Memory B cell (primary cell): ENCODE measurements around the gene RAB20.

Experiments used
- ATAC-seq: fragments of 150-1000 bp; cut with Tn5 transposase; 2 replicates; pipeline ENCODE4 v1.10.0; 2021; ENCODE audit warnings: low read depth, mild to moderate bottlenecking, moderate library complexity
- DNase-seq, 2 donors: peaks; one replicate each; pipeline ENCODE4 v3.0.0; 2022; ENCODE audit warnings: low spot score in 2 of 2
- H3K27ac Mint-ChIP-seq: one replicate; pipeline ENCODE4 v1.8.0; 2022; ENCODE audit warnings: mild to moderate bottlenecking, moderate library complexity, mixed read lengths
- H3K27me3 Mint-ChIP-seq: one replicate; pipeline ENCODE4 v1.8.0; 2022; ENCODE audit warnings: mixed read lengths
- H3K36me3 Mint-ChIP-seq: one replicate; pipeline ENCODE4 v1.8.0; 2022; ENCODE audit warnings: mild to moderate bottlenecking, mixed read lengths
- H3K4me1 Mint-ChIP-seq: one replicate; pipeline ENCODE4 v1.8.0; 2022; ENCODE audit warnings: mixed read lengths
- H3K4me3 Mint-ChIP-seq: one replicate; pipeline ENCODE4 v1.8.0; 2022; ENCODE audit warnings: mild to moderate bottlenecking, moderate library complexity, mixed read lengths
- H3K9me3 Mint-ChIP-seq: one replicate; pipeline ENCODE4 v1.8.0; 2022; ENCODE audit warnings: mixed read lengths

The RAB20 gene

DNA sequence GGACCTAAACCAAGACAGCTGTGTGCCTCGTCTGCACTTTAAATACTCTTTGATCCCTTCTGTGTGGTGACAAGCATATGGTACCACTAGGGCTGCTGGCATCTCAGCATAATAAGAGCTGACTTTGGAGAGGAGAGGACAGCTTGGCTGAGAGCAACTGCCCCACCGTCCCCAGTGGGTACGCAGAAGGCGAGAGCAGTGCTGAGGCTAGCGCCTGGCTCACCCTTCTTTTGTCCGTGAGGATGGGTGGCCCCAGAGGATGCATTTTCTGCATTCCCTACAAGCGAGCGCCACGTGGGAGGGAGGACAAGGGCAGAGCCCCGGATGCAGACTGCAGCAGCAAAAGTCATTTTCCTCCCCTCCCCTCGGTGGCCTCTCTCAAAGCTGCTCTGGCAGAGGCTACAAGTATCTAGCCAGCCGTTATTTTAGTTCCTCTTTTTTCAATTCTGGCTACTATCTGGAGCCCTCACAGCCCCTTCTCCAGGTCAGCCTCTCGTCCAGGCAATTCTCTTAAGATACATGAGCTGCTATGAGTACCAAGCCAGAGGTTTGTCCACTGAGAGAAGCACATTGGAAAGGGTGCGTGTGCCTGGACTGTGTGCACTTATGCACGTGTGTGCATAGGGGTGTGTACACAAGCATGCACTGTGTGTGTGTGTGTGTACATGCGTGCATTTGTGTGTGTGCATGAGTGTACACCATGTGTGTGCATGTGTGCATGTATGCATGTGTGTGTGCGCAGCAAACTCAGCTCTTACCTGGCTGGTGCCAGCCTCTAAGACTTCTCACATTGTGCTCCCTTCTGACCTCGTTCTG, 51.3 kb downstream of the RAB20 start:
- Mint-ChIP-seq H3K4me3 (no peak overlapping the region), H3K27ac (no peak overlapping the region), H3K36me3 (no peaks in the 10 kb centered on the region), H3K27me3 (peaks cover 12% of the 10 kb centered on the region), H3K4me1 (peaks cover 8% of the 10 kb centered on the region), H3K9me3 (no peaks in the 10 kb centered on the region)
- DNase-seq (no peak), ATAC-seq (peak; percentile 67)

DNA sequence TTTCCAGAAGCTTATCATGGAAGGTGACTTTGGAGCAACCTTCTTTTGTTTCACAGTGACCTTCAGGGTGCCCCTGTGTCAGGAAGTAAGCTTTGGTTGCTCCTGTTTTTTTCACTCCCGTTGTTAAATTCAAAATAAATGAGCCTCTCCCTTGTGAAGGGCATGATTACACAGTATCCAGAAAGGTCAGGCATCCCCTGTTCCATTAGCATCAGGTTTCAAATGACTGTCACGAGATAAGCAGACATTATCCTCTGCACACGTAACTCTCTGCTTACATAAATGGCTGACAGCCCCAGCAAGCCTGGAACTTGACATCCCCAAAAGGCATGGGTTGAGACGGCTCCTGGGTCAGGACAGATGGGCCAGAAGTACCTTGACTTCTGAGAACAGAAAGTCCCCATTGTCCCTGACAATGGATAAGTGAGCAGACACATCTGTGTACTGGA, 52.0 kb downstream of the RAB20 start:
- ATAC-seq (no peak), DNase-seq (no peak)
- peaks cover 8% of the 10 kb centered on the region for H3K27me3 Mint-ChIP-seq
- H3K9me3 Mint-ChIP-seq = no peaks in the 10 kb centered on the region
- no peak overlapping the region for H3K4me3 Mint-ChIP-seq
- H3K36me3 Mint-ChIP-seq = no peaks in the 10 kb centered on the region
- no peak overlapping the region for H3K27ac Mint-ChIP-seq
- peaks cover 6% of the 10 kb centered on the region for H3K4me1 Mint-ChIP-seq

DNA sequence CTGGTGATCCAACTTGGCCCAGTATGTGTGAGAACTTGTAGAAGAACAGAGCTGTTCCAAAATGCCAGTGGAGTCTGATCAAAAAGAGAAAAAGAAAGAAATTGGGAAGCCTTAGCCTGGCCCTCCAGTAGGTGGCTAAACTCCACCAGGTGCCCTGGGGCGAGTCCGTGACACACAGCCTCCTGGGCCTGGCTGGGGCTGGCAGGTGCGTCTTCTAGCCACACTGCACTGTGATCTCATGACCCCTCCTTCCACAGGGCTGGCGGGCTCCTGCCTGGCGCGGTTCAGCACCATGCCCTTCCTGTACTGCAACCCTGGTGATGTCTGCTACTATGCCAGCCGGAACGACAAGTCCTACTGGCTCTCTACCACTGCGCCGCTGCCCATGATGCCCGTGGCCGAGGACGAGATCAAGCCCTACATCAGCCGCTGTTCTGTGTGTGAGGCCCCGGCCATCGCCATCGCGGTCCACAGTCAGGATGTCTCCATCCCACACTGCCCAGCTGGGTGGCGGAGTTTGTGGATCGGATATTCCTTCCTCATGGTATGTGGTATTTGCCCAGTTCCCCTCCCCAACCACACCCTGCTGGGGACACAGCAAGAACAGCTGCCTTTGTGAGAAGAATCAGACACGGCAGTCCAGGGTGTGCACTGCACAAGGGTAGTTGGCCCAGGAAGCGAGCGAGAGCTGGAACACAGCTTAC, 53.7 kb downstream of the RAB20 start:
- Mint-ChIP-seq H3K4me3 (no peak overlapping the region), H3K9me3 (no peaks in the 10 kb centered on the region), H3K27me3 (peaks cover 6% of the 10 kb centered on the region), H3K4me1 (peaks cover 6% of the 10 kb centered on the region), H3K27ac (no peak overlapping the region), H3K36me3 (no peaks in the 10 kb centered on the region)
- DNase-seq = no peak
- no peak for ATAC-seq

DNA sequence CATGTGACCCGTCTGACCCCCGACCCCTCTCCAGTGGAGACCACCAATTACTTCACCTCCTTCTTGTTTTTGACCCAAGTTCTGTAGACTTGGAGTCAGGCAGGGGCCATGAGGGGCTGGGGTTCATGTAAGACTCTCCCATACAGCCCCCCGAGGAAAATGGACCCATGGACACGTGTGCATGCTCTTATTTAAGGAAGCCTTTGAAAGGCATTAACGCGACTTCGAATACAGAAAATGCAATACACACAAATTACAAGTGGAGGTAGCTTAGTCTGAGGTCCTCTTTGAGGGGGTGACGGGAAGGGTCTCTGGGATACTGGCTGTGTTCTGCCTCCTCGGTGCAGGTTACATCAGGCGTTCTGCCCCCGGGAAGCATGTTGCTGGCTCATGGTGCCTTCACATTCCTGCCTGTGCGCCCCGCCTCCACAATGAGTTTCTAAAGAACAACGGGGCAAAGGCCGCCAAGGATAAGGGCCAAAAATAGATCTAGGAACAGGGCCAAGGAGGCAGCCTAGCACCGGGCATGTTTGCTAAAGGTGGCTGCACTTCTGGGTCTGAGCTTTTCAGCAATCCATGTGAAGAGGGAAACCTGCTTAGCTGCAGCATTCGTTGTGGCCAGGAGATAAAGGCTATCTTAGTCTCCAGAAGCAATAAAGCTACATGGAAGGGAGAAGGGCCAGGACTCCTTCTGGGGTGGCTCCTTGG, 54.5 kb downstream of the RAB20 start:
- ATAC-seq = no peak
- Mint-ChIP-seq H3K4me3 (no peak overlapping the region), H3K27me3 (peaks cover 9% of the 10 kb centered on the region), H3K9me3 (no peaks in the 10 kb centered on the region), H3K4me1 (peaks cover 6% of the 10 kb centered on the region), H3K27ac (no peak overlapping the region), H3K36me3 (no peaks in the 10 kb centered on the region)
- DNase-seq = no peak

DNA sequence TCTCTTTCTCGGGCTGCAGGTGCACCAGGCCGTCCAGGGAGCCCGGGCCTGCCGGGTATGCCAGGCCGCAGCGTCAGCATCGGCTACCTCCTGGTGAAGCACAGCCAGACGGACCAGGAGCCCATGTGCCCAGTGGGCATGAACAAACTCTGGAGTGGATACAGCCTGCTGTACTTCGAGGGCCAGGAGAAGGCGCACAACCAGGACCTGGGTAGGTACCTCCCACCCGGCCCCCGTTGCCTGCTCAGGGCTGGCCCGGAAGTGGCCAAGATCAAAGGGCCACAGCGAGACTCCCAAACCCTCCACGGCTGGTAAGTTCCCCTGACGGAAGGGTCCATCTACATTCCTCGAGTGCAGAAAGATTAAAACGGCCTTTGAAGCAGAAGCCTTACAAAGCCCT, 55.1 kb downstream of the RAB20 start:
- H3K4me3 Mint-ChIP-seq = no peak overlapping the region
- H3K9me3 Mint-ChIP-seq = no peaks in the 10 kb centered on the region
- DNase-seq (no peak), ATAC-seq (no peak)
- peaks cover 9% of the 10 kb centered on the region for H3K27me3 Mint-ChIP-seq
- H3K4me1 Mint-ChIP-seq = peaks cover 6% of the 10 kb centered on the region
- H3K27ac Mint-ChIP-seq = no peak overlapping the region
- no peaks in the 10 kb centered on the region for H3K36me3 Mint-ChIP-seq

DNA sequence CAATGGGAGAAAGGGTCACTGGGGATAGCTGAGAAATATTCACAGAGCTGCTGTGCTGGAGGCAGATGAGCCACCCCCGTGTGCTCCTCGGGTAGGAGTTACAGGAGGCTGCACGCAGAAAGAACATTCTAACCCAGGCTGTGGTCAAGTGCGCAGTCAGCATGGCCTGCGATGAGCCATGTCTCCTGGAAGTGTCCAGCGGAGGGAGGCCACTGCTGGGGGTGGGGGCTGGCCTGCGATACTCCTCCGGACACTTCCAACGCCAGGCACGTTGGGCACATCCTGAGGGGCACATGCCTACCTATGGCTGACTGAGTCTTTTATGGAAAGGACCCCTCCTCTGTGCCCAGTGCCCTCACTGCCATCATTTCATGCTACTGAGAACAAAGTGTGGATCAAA, 55.9 kb downstream of the RAB20 start:
- Mint-ChIP-seq H3K27ac (no peak overlapping the region), H3K36me3 (no peaks in the 10 kb centered on the region), H3K9me3 (no peaks in the 10 kb centered on the region), H3K27me3 (peaks cover 12% of the 10 kb centered on the region), H3K4me1 (peaks cover 6% of the 10 kb centered on the region), H3K4me3 (no peak overlapping the region)
- DNase-seq = no peak
- ATAC-seq = no peak

DNA sequence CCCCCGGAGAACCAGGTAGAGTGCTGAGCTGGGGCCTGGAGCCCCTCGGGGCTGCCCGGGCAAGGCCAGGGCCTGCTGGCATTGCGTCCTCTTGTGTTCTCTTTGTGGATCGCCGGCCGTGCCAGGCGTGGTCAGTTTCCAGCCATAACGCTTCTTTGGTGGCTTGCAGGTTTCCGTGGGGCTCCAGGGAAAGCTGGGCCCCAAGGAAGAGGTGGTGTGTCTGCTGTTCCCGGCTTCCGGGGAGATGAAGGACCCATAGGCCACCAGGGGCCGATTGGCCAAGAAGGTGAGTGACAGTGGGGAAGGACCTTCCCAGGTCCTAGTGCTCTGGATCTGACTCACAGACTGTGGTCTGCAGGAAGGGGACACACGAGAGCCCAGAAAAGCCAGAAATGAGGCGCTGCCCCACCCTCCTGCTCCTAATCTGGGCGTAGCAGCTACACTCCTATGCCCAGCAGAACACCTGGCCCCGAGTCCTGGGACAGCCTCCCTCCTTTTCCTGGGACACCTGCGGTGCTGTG, 57.5 kb downstream of the RAB20 start:
- no peak overlapping the region for H3K27ac Mint-ChIP-seq
- no peaks in the 10 kb centered on the region for H3K36me3 Mint-ChIP-seq
- DNase-seq (no peak), ATAC-seq (no peak)
- H3K27me3 Mint-ChIP-seq = peaks cover 12% of the 10 kb centered on the region
- H3K4me1 Mint-ChIP-seq = no peaks in the 10 kb centered on the region
- no peaks in the 10 kb centered on the region for H3K9me3 Mint-ChIP-seq
- H3K4me3 Mint-ChIP-seq = no peak overlapping the region

DNA sequence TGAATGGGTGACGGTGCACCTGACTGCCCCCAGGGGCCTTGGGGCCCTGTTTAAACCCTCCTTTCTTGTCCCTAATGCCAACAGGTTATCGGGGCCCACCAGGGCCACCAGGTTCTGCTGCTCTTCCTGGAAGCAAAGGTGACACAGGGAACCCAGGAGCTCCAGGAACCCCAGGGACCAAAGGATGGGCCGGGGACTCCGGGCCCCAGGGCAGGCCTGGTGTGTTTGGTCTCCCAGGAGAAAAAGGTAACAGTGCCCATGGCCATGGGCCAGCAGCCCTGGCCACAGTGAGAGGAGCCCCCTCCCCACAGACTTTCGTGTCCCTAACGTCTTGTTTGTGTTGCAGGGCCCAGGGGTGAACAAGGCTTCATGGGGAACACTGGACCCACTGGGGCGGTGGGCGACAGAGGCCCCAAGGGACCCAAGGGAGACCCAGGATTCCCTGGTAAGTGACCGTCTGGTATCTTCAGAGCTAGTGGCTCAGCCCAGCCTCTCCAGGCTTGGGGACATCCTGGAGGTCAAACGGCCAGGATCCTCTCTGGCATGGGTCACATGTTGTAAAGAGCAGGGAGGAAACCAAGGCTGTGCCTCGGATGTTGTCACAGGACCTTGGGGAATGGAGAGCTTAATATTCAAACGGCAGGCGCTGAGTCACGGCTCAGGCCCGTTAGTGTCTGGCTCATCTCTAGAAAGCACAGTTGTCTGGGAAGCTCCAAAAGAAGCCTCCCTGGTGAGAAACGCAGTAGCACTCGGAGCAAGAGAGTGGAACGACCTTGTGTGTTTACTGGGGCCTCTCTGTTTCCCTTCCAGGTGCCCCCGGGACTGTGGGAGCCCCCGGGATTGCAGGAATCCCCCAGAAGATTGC, 58.3 kb downstream of the RAB20 start:
- no peak overlapping the region for H3K27ac Mint-ChIP-seq
- ATAC-seq (no peak), DNase-seq (no peak)

DNA sequence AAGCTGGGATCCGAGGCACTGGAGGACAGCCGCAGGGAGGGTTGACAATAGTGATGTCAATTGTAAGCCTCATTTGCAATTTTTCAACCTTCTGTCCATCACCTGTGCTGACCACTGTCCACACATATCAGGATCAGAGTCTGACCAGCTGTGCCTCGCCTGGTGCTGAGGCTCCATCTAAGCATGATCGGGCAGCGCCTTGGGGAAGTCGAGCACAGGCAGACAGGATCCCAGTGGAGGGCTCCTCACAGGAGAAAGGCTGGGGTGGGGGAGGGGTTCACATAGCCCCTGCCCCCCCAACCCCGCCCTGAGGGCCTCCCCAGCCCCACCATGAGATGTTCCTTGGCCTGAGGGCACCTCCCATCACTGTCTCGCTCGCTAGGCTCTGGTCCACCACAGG, 60.3 kb downstream of the RAB20 start:
- DNase-seq = no peak
- no peak overlapping the region for H3K27ac Mint-ChIP-seq
- no peaks in the 10 kb centered on the region for H3K9me3 Mint-ChIP-seq
- H3K4me3 Mint-ChIP-seq = no peak overlapping the region
- no peaks in the 10 kb centered on the region for H3K4me1 Mint-ChIP-seq
- no peaks in the 10 kb centered on the region for H3K36me3 Mint-ChIP-seq
- no peak for ATAC-seq
- H3K27me3 Mint-ChIP-seq = peaks cover 8% of the 10 kb centered on the region

More for the DNA sequence above, 58.3 kb downstream of the RAB20 start:
- Mint-ChIP-seq H3K4me1 (no peaks in the 10 kb centered on the region), H3K27me3 (peaks cover 12% of the 10 kb centered on the region), H3K4me3 (no peak overlapping the region), H3K36me3 (no peaks in the 10 kb centered on the region), H3K9me3 (no peaks in the 10 kb centered on the region)

DNA sequence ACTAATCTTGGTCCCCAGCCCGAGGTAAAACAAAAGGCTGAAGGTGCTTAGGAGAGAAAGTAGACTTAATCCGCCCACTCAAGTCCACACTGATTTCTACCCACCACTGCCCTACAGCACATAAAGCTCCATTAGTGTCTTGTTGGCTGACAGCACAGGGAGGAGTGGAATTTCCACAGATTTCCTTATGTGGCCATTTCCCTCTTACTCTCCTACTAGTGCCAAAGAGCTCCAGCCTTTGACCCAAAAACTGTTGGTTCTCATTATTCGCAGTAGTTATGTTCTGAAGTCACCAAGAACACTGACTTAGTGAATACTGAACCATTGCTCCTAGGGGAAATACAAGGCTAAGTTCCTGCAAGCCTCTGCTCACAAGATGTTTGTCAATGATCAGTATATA, 61.2 kb downstream of the RAB20 start:
- no peak overlapping the region for H3K27ac Mint-ChIP-seq
- no peaks in the 10 kb centered on the region for H3K4me1 Mint-ChIP-seq
- ATAC-seq = no peak
- DNase-seq = no peak
- H3K9me3 Mint-ChIP-seq = no peaks in the 10 kb centered on the region
- no peak overlapping the region for H3K4me3 Mint-ChIP-seq
- no peaks in the 10 kb centered on the region for H3K36me3 Mint-ChIP-seq
- H3K27me3 Mint-ChIP-seq = peaks cover 6% of the 10 kb centered on the region

DNA sequence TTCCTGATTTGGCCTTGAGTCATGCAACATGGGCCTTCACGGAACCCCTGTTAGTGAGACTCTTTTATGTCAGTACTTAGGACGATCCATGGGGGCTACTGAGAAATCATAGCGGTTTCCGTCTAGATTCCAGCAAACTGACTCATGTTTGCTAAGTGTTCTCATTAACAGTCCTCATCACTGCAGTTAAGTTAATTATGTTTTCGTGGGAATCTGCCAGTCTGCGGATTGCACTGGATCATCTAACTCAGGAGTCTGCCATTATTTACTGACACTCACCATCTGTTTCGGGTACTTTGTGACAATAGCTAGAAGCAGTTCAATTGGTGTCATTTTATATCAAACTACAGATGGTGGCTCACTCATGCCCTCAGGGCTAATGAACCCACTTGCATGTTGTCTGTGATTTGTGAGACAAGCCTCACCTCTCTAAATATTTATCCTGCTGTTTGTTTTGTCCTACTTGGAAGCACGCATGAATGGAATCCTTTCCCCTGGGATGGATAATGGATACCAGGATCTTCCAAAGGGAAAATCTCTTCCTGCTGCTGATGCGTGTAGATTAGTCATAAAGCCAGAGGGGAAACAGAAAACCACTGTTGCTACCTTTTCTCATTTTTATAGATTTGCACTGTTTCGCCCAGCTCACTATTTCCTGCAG, 61.8 kb downstream of the RAB20 start:
- Mint-ChIP-seq H3K36me3 (no peaks in the 10 kb centered on the region), H3K9me3 (no peaks in the 10 kb centered on the region), H3K4me1 (no peaks in the 10 kb centered on the region), H3K27me3 (peaks cover 6% of the 10 kb centered on the region), H3K27ac (no peak overlapping the region), H3K4me3 (no peak overlapping the region)
- DNase-seq = no peak
- ATAC-seq = no peak

DNA sequence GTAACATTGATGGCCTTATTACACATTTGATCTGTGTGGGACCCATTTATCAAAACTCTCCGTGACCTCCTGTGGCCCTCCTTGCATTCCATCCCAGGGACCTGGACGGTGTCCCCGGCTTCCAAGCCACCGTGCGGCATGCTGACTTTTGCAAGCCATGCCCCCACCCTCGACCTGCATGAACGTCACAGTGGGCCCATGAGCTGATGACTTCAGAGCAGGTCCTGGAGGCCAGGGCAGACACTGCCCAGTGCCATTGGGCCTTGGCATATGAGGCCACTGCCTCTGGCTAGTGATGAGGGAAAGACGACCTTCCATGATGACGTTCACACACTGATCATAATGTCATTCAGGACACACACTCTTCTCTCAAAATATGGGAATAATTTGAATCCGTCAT, 62.8 kb downstream of the RAB20 start:
- no peak overlapping the region for H3K4me3 Mint-ChIP-seq
- no peak overlapping the region for H3K27ac Mint-ChIP-seq
- ATAC-seq (no peak), DNase-seq (no peak)
- H3K4me1 Mint-ChIP-seq = no peaks in the 10 kb centered on the region
- H3K36me3 Mint-ChIP-seq = no peaks in the 10 kb centered on the region
- peaks cover 6% of the 10 kb centered on the region for H3K27me3 Mint-ChIP-seq
- no peaks in the 10 kb centered on the region for H3K9me3 Mint-ChIP-seq

DNA sequence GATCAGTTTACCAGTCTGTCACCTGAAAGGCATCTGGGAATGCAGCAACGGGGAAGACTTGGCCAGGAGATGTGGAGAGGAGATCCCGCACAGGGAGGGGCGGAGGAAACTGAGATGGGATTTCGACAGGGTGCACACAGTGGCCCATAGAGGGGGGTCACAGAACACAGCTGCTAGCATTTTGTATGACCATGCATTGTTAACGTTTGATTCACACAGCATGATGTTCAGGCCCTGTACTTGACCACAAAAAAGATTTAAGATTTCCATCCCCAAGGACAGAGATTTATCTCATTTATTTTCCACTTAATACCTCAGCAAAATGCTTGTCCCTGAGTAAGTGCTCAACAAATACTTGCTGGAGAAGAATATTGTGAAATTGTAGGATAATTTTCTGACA, 63.2 kb downstream of the RAB20 start:
- Mint-ChIP-seq H3K36me3 (no peaks in the 10 kb centered on the region), H3K9me3 (no peaks in the 10 kb centered on the region), H3K27ac (no peak overlapping the region), H3K4me1 (no peaks in the 10 kb centered on the region), H3K4me3 (no peak overlapping the region), H3K27me3 (peaks cover 6% of the 10 kb centered on the region)
- ATAC-seq = no peak
- no peak for DNase-seq
